Right cardiac atrium (tissue), 5 donors: ENCODE results near the gene ATP8B3. TPM values are rescaled to one million over a fixed set of nuclear protein-coding genes. Genes with fewer than 3 reads are reported as not detected.

Experiments used
- ATAC-seq, 2 donors: fragments of 200-7000 bp; cut with Tn5 transposase; one replicate each; pipeline versions ENCODE4 v1.8.0 to v1.9.1; 2020; ENCODE audit warnings: moderate library complexity in 2 of 2, mild to moderate bottlenecking in 1 of 2
- DNase-seq, 3 donors: peaks; one replicate each; pipeline ENCODE4 v3.0.0-alpha.2; 2020
- H3K27ac ChIP-seq: one replicate; pipeline ENCODE4 v1.5.1; 2013; ENCODE audit warnings: mild to moderate bottlenecking, low read length, control low read depth, moderate library complexity
- H3K27me3 ChIP-seq: one replicate; pipeline ENCODE4 v1.6.1; 2013; ENCODE audit not compliant: control insufficient read depth, insufficient read depth
- H3K4me1 ChIP-seq: one replicate; pipeline ENCODE4 v1.6.1; 2013; ENCODE audit warnings: low read length; ENCODE audit not compliant: control insufficient read depth, insufficient read depth
- H3K4me3 ChIP-seq: one replicate; pipeline ENCODE4 v1.5.1; 2013; ENCODE audit warnings: low read length, control low read depth
- H3K9me3 ChIP-seq: one replicate; pipeline ENCODE4 v1.6.1; 2013; ENCODE audit warnings: low read length; ENCODE audit not compliant: control insufficient read depth
- WGBS: extraction: QIAGEN DNeasy Blood & Tissue Kit; methylation state at CpG from one replicate; pipeline ENCODE4 v1.1.7; 2013; 5-methylcytosine and 5-hydroxymethylcytosine counted together
- intact Hi-C, 4 donors: fragments of 100-400 bp; cut with DNase I; formaldehyde crosslinking; loops; one replicate each; pipeline versions ENCODE4 v1.11.0 to v1.14.0; 2022 to 2023
- polyA plus RNA-seq: library from polyadenylated mRNA; stranded (reverse); fragments of 200-250 nt; gene quantifications from one replicate; pipeline ENCODE4 v1.2.3, GENCODE V29; 2013
- total RNA-seq, 4 donors: library from RNA; stranded (reverse); fragmentation: NEBNext Ultra II Directional; extraction: Animal tissue kit (Norgen Biotek cat#: 25700); gene quantifications; one replicate each; pipeline ENCODE4 v1.2.1, GENCODE V29; 2021
- donor health status: healthy with polysubstance abuse.
- donor health status: DM: no; HTN: yes; CAD: no.
- donor health status: DM: no; HTN: no; CAD: no.
- donor health status: DM: no; HTN: yes; CAD: no; lungs with severe emphysema.
- donor health status: DM: yes; HTN: yes; CAD: no.

Gene ATP8B3
- total and polyA plus RNA-seq, 5 donors, result 0.53 to 1.9 (median 1.4) TPM

GRCh38 chr19:1823020-1823419, 10.9 kb upstream of the ATP8B3 start:
- WGBS, result 86% methylated on average over 8 of the region's 8 CpGs

GRCh38 chr19:1822210-1822609, 10.1 kb upstream of the ATP8B3 start:
- Histone ChIP-seq H3K27ac (no peak overlapping the region), H3K4me3 (no peak overlapping the region), H3K9me3 (no peaks in the 10 kb centered on the region), H3K4me1 (no peaks in the 10 kb centered on the region), H3K27me3 (no peaks in the 10 kb centered on the region)
- intact Hi-C loops, result no loop called here
- ATAC-seq (no peak), DNase-seq (peak in 1 of 3 donors; percentile 35)
- 91% methylated on average over 19 of the region's 19 CpGs for WGBS

More at GRCh38 chr19:1823020-1823419, 10.9 kb upstream of the ATP8B3 start:
- no peaks in the 10 kb centered on the region for H3K27me3 ChIP-seq
- no peaks in the 10 kb centered on the region for H3K4me1 ChIP-seq
- H3K27ac ChIP-seq, result no peak overlapping the region
- DNase-seq (no peak), ATAC-seq (no peak)
- H3K4me3 ChIP-seq, result no peak overlapping the region
- H3K9me3 ChIP-seq, result no peaks in the 10 kb centered on the region
- intact Hi-C loops, result no loop called here

- DNase-seq (no peak), ATAC-seq (no peak)
- H3K27me3 ChIP-seq, result no peaks in the 10 kb centered on the region
- 86% methylated on average over 43 of the region's 43 CpGs for WGBS
- no peak overlapping the region for H3K27ac ChIP-seq
- no peaks in the 10 kb centered on the region for H3K9me3 ChIP-seq
- H3K4me3 ChIP-seq, result no peak overlapping the region
- H3K4me1 ChIP-seq, result no peaks in the 10 kb centered on the region
- intact Hi-C loops, result no loop called here
Measured at GRCh38 chr19:1819341-1820255, 7.5 kb upstream of the ATP8B3 start.

- Histone ChIP-seq H3K27ac (no peak overlapping the region), H3K4me1 (no peaks in the 10 kb centered on the region), H3K4me3 (no peak overlapping the region), H3K9me3 (no peaks in the 10 kb centered on the region), H3K27me3 (no peaks in the 10 kb centered on the region)
- DNase-seq (peak in 1 of 3 donors; percentile 32), ATAC-seq (no peak)
- intact Hi-C loops, result no loop called here
- WGBS, result 91% methylated on average over 33 of the region's 33 CpGs
Measured at GRCh38 chr19:1818549-1819195, 6.6 kb upstream of the ATP8B3 start.

- H3K4me3 ChIP-seq, result no peak overlapping the region
- H3K4me1 ChIP-seq, result peaks cover 3% of the 10 kb centered on the region
- DNase-seq (peak in 1 of 3 donors; percentile 54), ATAC-seq (no peak)
- intact Hi-C loops, result no loop called here
- no peaks in the 10 kb centered on the region for H3K27me3 ChIP-seq
- H3K9me3 ChIP-seq, result no peaks in the 10 kb centered on the region
- H3K27ac ChIP-seq, result no peak overlapping the region
- 88% methylated on average over 25 of the region's 25 CpGs for WGBS
Measured at GRCh38 chr19:1817553-1818179, 5.6 kb upstream of the ATP8B3 start.

GRCh38 chr19:1816530-1817298, 4.6 kb upstream of the ATP8B3 start:
- Histone ChIP-seq H3K27ac (no peak overlapping the region), H3K9me3 (no peaks in the 10 kb centered on the region), H3K27me3 (no peaks in the 10 kb centered on the region), H3K4me3 (no peak overlapping the region), H3K4me1 (peaks cover 3% of the 10 kb centered on the region)
- intact Hi-C loops, result no loop called here
- WGBS, result 93% methylated on average over 36 of the region's 36 CpGs
- ATAC-seq (no peak), DNase-seq (no peak)

- DNase-seq, result no peak
- intact Hi-C loops, result no loop called here
- 91% methylated on average over 61 of the region's 61 CpGs for WGBS
Measured at GRCh38 chr19:1815605-1816529, 3.8 kb upstream of the ATP8B3 start.

GRCh38 chr19:1814833-1815604, 2.9 kb upstream of the ATP8B3 start:
- Histone ChIP-seq H3K9me3 (no peaks in the 10 kb centered on the region), H3K4me3 (no peak overlapping the region), H3K4me1 (peaks cover 3% of the 10 kb centered on the region), H3K27ac (no peak overlapping the region), H3K27me3 (no peaks in the 10 kb centered on the region)
- DNase-seq, result no peak
- intact Hi-C loops, result no loop called here
- 81% methylated on average over 26 of the region's 26 CpGs for WGBS
- no peak for ATAC-seq

More at GRCh38 chr19:1815605-1816529, 3.8 kb upstream of the ATP8B3 start:
- no peaks in the 10 kb centered on the region for H3K27me3 ChIP-seq
- no peak overlapping the region for H3K27ac ChIP-seq
- peaks cover 3% of the 10 kb centered on the region for H3K4me1 ChIP-seq
- H3K9me3 ChIP-seq, result no peaks in the 10 kb centered on the region
- no peak for ATAC-seq
- H3K4me3 ChIP-seq, result no peak overlapping the region

- Histone ChIP-seq H3K4me1 (peaks cover 3% of the 10 kb centered on the region), H3K4me3 (no peak overlapping the region), H3K9me3 (no peaks in the 10 kb centered on the region), H3K27ac (no peak overlapping the region), H3K27me3 (no peaks in the 10 kb centered on the region)
- intact Hi-C loops, result no loop called here
- no peak for ATAC-seq
- 77% methylated on average over 10 of the region's 10 CpGs for WGBS
- DNase-seq, result peak in 1 of 3 donors; percentile 47
Measured at GRCh38 chr19:1814391-1814790, 2.3 kb upstream of the ATP8B3 start.
